Measurements from ENCODE around the gene DDX23. TPM values are rescaled to one million over a fixed set of nuclear protein-coding genes. Genes with fewer than 3 reads are reported as not detected.
A peak's percentile ranks its signal among the peaks of the same experiment; 100 is the strongest.

DDX23 gene
- polyA plus RNA-seq, 1 donor from 2014 or later = 96.5 TPM

DNA sequence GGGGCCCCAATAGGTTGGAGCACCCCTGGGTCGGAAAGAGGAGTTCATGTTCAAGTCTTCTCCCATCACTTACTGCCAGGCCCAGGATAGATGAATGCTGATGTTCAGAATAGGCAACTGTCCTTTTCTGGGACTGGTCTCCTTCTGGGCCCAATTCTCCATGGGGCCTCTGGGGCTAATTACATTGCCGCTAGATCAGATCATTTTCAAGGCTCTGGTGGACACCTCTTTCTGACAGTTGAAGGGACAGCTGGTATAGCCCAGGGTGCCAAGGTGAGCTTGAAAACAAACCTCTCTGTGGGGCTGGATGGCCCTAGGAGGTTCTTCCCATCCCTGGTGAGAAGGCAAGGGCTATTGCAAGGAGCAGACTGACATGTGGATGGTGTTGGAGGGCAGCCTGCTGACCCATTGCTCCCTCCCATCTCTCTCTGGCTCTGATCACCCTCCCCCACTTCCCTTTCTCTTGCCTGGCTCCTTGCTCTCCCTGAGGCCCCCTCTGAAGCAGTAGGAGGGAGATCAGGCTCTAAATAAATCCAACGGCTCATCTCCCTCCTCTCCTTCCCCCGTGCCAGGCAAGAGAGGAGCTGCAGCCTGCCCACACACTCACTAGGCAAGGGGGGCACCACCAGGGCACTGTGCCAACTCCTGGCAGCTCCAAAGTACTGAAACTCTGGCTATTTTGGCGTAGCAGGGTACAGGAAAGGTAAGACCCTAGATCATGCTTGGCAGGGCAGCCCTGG, 31.8 kb downstream of the DDX23 start:
- no peak overlapping the region for H3K27ac ChIP-seq (ENCODE audit: low read length)
- H2AFZ ChIP-seq (ENCODE audit: low read depth, low read length) = no peak overlapping the region
- H3K4me2 ChIP-seq (ENCODE audit: low read length) = peak overlapping the region; percentile 86
- no peaks in the 10 kb centered on the region for H3K36me3 ChIP-seq (ENCODE audit: insufficient read depth, low read length)
- no peaks in the 10 kb centered on the region for H3K27me3 ChIP-seq (ENCODE audit: insufficient read depth, low read depth, low read length)
- H3K9me2 ChIP-seq (ENCODE audit: insufficient read depth, low read length) = no peaks in the 10 kb centered on the region
- no peaks in the 10 kb centered on the region for H3F3A ChIP-seq (ENCODE audit: insufficient read depth, low read length, poor library complexity, severe bottlenecking)
- H3K4me3 ChIP-seq (ENCODE audit: low read length) = peak overlapping the region; percentile 96
- H4K20me1 ChIP-seq (ENCODE audit: insufficient read depth) = peaks cover 3% of the 10 kb centered on the region
- no peak for TF ChIP-seq TAF1 (IDR thresholded peaks at IDR 0.05; ENCODE audit: low read depth)
- no peak for TF ChIP-seq RAD21 (conservative IDR thresholded peaks at IDR 0.05)
- no peak for TF ChIP-seq EZH2 (IDR thresholded peaks at IDR 0.05; ENCODE audit: borderline replicate concordance, insufficient read depth, low read length, poor library complexity, severe bottlenecking)
- TF ChIP-seq, protein P1, sequence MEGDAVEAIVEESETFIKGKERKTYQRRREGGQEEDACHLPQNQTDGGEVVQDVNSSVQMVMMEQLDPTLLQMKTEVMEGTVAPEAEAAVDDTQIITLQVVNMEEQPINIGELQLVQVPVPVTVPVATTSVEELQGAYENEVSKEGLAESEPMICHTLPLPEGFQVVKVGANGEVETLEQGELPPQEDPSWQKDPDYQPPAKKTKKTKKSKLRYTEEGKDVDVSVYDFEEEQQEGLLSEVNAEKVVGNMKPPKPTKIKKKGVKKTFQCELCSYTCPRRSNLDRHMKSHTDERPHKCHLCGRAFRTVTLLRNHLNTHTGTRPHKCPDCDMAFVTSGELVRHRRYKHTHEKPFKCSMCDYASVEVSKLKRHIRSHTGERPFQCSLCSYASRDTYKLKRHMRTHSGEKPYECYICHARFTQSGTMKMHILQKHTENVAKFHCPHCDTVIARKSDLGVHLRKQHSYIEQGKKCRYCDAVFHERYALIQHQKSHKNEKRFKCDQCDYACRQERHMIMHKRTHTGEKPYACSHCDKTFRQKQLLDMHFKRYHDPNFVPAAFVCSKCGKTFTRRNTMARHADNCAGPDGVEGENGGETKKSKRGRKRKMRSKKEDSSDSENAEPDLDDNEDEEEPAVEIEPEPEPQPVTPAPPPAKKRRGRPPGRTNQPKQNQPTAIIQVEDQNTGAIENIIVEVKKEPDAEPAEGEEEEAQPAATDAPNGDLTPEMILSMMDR (IDR thresholded peaks at IDR 0.05; ENCODE audit: poor library complexity, severe bottlenecking) = no peak
- TF ChIP-seq EP300 (conservative IDR thresholded peaks at IDR 0.05; ENCODE audit: poor library complexity, severe bottlenecking) = no peak
- TF ChIP-seq, protein P2, sequence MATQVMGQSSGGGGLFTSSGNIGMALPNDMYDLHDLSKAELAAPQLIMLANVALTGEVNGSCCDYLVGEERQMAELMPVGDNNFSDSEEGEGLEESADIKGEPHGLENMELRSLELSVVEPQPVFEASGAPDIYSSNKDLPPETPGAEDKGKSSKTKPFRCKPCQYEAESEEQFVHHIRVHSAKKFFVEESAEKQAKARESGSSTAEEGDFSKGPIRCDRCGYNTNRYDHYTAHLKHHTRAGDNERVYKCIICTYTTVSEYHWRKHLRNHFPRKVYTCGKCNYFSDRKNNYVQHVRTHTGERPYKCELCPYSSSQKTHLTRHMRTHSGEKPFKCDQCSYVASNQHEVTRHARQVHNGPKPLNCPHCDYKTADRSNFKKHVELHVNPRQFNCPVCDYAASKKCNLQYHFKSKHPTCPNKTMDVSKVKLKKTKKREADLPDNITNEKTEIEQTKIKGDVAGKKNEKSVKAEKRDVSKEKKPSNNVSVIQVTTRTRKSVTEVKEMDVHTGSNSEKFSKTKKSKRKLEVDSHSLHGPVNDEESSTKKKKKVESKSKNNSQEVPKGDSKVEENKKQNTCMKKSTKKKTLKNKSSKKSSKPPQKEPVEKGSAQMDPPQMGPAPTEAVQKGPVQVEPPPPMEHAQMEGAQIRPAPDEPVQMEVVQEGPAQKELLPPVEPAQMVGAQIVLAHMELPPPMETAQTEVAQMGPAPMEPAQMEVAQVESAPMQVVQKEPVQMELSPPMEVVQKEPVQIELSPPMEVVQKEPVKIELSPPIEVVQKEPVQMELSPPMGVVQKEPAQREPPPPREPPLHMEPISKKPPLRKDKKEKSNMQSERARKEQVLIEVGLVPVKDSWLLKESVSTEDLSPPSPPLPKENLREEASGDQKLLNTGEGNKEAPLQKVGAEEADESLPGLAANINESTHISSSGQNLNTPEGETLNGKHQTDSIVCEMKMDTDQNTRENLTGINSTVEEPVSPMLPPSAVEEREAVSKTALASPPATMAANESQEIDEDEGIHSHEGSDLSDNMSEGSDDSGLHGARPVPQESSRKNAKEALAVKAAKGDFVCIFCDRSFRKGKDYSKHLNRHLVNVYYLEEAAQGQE (IDR thresholded peaks at IDR 0.05; ENCODE audit: borderline replicate concordance) = no peak
- no peak for TF ChIP-seq POLR2AphosphoS5 (IDR thresholded peaks at IDR 0.05)
- TF ChIP-seq MXI1 (conservative IDR thresholded peaks at IDR 0.05; ENCODE audit: poor library complexity, severe bottlenecking) = no peak
- TF ChIP-seq SMC3 (conservative IDR thresholded peaks at IDR 0.05; ENCODE audit: poor library complexity) = no peak
- H3K9ac ChIP-seq (ENCODE audit: low read length) = no peak overlapping the region
- peaks cover 50% of the 10 kb centered on the region for H3K79me2 ChIP-seq (replicated peaks; ENCODE audit: insufficient read depth, low read length)
- no peaks in the 10 kb centered on the region for H3K9me3 ChIP-seq (ENCODE audit: low read length)

DNA sequence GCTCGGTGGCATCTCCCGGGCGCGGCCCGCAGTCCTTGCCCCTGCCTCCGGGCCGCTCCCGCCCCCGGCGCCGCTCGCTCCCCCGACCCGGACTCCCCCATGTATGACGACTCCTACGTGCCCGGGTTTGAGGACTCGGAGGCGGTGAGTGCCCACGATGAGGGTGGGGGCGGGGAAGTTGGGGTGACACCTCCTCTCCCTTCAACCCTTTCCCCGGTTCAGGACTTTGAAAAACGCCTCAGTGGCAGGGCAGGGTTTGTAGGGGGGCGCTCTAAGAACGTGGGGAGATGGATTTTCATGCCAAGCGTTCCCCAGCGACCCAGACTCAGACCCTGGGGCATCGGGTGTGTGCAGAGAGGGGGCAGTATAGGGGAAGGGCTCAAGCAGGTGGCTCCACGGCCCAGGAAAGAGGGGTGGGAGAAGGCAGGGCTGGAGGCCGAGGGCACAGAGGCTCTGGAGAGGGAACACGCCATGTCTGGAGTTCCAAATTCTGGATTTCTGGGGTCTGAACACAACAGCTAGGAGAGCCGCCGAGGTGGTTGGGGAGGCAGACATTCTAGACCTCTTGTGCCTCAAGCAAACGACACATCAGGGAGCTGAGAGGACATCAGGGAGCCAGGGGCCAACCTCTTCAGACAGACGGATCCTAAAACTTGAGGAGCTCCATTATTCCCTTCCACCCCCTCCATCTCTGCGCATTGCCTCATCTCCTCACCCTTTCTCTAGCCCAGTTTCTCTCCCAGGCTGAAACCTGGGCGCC, 33.0 kb downstream of the DDX23 start:
- no peaks in the 10 kb centered on the region for H3K27me3 ChIP-seq (ENCODE audit: insufficient read depth, low read depth, low read length)
- peak overlapping the region; percentile 97 for H3K9ac ChIP-seq (ENCODE audit: low read length)
- H3K9me2 ChIP-seq (ENCODE audit: insufficient read depth, low read length) = no peaks in the 10 kb centered on the region
- H3K4me2 ChIP-seq (ENCODE audit: low read length) = peak overlapping the region; percentile 86
- peak overlapping the region; percentile 97 for H3K27ac ChIP-seq (ENCODE audit: low read length)
- H3K36me3 ChIP-seq (ENCODE audit: insufficient read depth, low read length) = no peaks in the 10 kb centered on the region
- H4K20me1 ChIP-seq (ENCODE audit: insufficient read depth) = peaks cover 3% of the 10 kb centered on the region
- TF ChIP-seq RAD21 (conservative IDR thresholded peaks at IDR 0.05) (no peak), POLR2AphosphoS5 (IDR thresholded peaks at IDR 0.05) (no peak), TAF1 (IDR thresholded peaks at IDR 0.05; ENCODE audit: low read depth) (no peak), MXI1 (conservative IDR thresholded peaks at IDR 0.05; ENCODE audit: poor library complexity, severe bottlenecking) (peak; percentile 4)
- TF ChIP-seq, protein P1 (IDR thresholded peaks at IDR 0.05; ENCODE audit: poor library complexity, severe bottlenecking) = peak; percentile 68
- H3K79me2 ChIP-seq (replicated peaks; ENCODE audit: insufficient read depth, low read length) = peaks cover 50% of the 10 kb centered on the region
- peak overlapping the region; percentile 96 for H3K4me3 ChIP-seq (ENCODE audit: low read length)
- H3K9me3 ChIP-seq (ENCODE audit: low read length) = no peaks in the 10 kb centered on the region
- peak overlapping the region; percentile 80 for H2AFZ ChIP-seq (ENCODE audit: low read depth, low read length)
- peaks cover 4% of the 10 kb centered on the region for H3F3A ChIP-seq (ENCODE audit: insufficient read depth, low read length, poor library complexity, severe bottlenecking)
